Measurements from ENCODE around the gene SERP1. TPM values are rescaled to one million over a fixed set of nuclear protein-coding genes. Genes with fewer than 3 reads are reported as not detected.

The SERP1 gene
- total and polyA plus RNA-seq, 3 donors from 2014 or later, result 71.6 to 219 (median 206) TPM

DNA sequence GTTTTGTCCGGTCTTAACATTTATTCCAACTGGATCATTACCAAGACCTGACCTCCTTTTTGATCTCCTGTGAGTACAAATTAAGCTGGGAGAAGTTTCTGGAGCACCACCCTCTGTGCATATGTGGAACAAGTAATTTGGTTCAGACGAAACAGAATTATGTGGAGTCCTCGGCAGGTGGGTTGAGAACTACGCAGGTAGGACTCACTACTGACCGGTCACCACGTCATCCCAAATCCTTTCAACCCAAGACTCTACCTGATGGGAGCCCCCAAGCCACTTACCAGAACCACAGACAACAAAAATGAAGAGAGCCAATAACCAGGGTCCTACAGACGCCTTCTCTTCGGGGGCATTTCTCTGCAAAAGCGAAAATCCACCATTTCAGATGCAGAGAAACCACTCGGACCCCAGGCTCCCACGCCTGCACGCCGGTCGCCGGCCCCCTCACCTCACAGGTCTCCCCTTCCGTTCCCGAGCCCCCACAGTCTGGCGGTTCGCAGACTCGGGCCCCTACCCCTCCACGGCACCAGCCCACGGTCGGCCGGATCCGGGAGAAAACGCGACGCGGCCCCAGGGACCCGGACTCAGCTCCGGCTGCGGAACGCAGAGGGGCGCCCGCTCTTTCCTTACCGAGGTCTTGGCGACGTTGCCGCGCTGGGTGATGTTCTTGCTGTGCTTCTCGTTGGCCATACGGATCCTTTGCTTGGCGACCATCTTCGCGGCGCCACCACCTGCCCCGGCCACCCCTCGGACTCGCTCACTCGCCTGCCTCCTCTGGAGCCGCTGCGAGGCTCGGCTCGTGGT lies 674 bp downstream of the SERP1 start:
- TF ChIP-seq CTCF (IDR thresholded peaks at IDR 0.05), result no peak
- TF ChIP-seq POLR2A (IDR thresholded peaks at IDR 0.05), result no peak
- Histone ChIP-seq H3K4me1 (peaks cover 10% of the 10 kb centered on the region), H3K27me3 (no peaks in the 10 kb centered on the region)

DNA sequence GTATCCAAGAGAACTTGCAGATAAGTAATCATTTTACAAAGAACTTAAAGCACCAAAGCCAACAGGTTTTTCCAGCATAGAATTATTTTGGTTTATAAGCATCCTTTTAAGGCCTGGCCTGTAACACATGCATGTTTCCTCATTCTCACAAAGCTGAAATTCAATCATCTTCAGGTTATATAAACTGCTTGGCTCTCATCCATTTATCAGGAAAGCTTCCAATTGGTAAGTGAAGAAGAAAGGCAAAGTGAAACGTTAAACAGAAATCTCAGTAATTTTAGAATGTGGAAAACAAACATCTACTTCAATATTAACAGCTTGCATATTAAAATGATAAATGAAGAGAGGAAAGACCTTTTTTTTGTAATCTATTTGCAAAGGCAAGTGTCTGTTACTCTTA lies 1.6 kb downstream of the SERP1 start:
- Histone ChIP-seq H3K4me1 (peaks cover 10% of the 10 kb centered on the region), H3K4me3 (peak overlapping the region; percentile 91 to 94), H3K9me3 (no peaks in the 10 kb centered on the region), H3K36me3 (ENCODE audit: low read depth, missing control alignments) (no peaks in the 10 kb centered on the region), H3K27ac (peak overlapping the region; percentile 98 to 99), H3K27me3 (no peaks in the 10 kb centered on the region)
- TF ChIP-seq POLR2A (IDR thresholded peaks at IDR 0.05), result no peak
- 0% methylated on average over 1 of the region's 1 CpG for WGBS, 2 donors
- intact Hi-C loops (cut with DNase I; ENCODE audit: low total_unique reads), result no loop called here
- no peak for DNase-seq

More for the DNA sequence above, 674 bp downstream of the SERP1 start:
- Histone ChIP-seq H3K4me3 (peak overlapping the region; percentile 91 to 94), H3K9me3 (no peaks in the 10 kb centered on the region), H3K27ac (peak overlapping the region; percentile 98 to 99), H3K36me3 (ENCODE audit: low read depth, missing control alignments) (no peaks in the 10 kb centered on the region)
- 0% methylated on average over 24 to 52 of the region's 54 CpGs for WGBS, 2 donors
- peak; percentile 46 for DNase-seq
- intact Hi-C loops (cut with DNase I; ENCODE audit: low total_unique reads), result no loop called here

GRCh38 chr3:150544041-150544440 lies 2.3 kb downstream of the SERP1 start:
- H3K27ac ChIP-seq, result peak overlapping the region in 1 of 2 donors; percentile 99
- H3K9me3 ChIP-seq, result no peaks in the 10 kb centered on the region
- H3K4me3 ChIP-seq, result no peak overlapping the region
- no peaks in the 10 kb centered on the region for H3K27me3 ChIP-seq
- no peak for DNase-seq
- peaks cover 10% of the 10 kb centered on the region for H3K4me1 ChIP-seq
- intact Hi-C loops (cut with DNase I; ENCODE audit: low total_unique reads), result no loop called here
- TF ChIP-seq CTCF (IDR thresholded peaks at IDR 0.05) (no peak), POLR2A (IDR thresholded peaks at IDR 0.05) (no peak)
- H3K36me3 ChIP-seq (ENCODE audit: low read depth, missing control alignments), result no peaks in the 10 kb centered on the region

DNA sequence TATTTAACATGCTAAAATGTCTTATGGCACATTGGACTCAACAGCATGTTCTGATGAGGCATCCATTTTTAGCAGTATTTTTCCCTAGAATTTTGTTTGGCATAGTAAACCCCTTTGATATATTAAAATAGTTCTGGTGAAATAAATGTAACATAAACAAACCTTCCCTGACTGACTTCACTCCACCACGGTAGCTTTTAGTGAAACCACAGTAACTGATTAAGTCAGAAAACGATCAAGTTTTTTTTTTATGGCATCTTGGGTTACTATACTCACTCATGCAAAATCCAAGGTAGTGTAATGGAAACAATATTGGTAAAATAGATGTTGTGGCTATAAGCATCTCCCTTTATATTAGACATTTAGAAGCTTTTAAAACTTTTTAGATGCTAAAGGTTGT lies 2.8 kb downstream of the SERP1 start:
- no peak for DNase-seq

GRCh38 chr3:150543128-150543527 lies 3.2 kb downstream of the SERP1 start:
- intact Hi-C loops (cut with DNase I; ENCODE audit: low total_unique reads), result no loop called here
- Histone ChIP-seq H3K4me1 (peaks cover 10% of the 10 kb centered on the region), H3K9me3 (no peaks in the 10 kb centered on the region), H3K4me3 (no peak overlapping the region), H3K36me3 (ENCODE audit: low read depth, missing control alignments) (no peaks in the 10 kb centered on the region), H3K27ac (no peak overlapping the region), H3K27me3 (no peaks in the 10 kb centered on the region)
- 63 to 79% methylated on average over 3 of the region's 3 CpGs for WGBS, 2 donors
- TF ChIP-seq CTCF (IDR thresholded peaks at IDR 0.05) (no peak), POLR2A (IDR thresholded peaks at IDR 0.05) (no peak)
- no peak for DNase-seq

More for the DNA sequence above, 2.8 kb downstream of the SERP1 start:
- Histone ChIP-seq H3K4me3 (no peak overlapping the region), H3K4me1 (peaks cover 10% of the 10 kb centered on the region), H3K9me3 (no peaks in the 10 kb centered on the region), H3K27ac (peak overlapping the region in 1 of 2 donors; percentile 99), H3K36me3 (ENCODE audit: low read depth, missing control alignments) (no peaks in the 10 kb centered on the region), H3K27me3 (no peaks in the 10 kb centered on the region)
- WGBS, 2 donors, result 60 to 62% methylated on average over 2 of the region's 2 CpGs
- TF ChIP-seq CTCF (IDR thresholded peaks at IDR 0.05), result no peak
- intact Hi-C loops (cut with DNase I; ENCODE audit: low total_unique reads), result no loop called here
